GM19023 (cell line): Measurements from ENCODE around the gene EPHA1.

Experiments used
- ATAC-seq: cut with Tn5 transposase; IDR thresholded peaks from one replicate; pipeline ENCODE4 v1.9.1; 2021; ENCODE audit warnings: mild to moderate bottlenecking, moderate library complexity; ENCODE audit not compliant: unreplicated experiment

The EPHA1 gene

GRCh38 chr7:143375298-143376034 lies 33.2 kb downstream of the EPHA1 start:
- no peak for ATAC-seq

GRCh38 chr7:143374561-143374960 lies 34.1 kb downstream of the EPHA1 start:
- ATAC-seq: no peak

- ATAC-seq: no peak
These were observed 35.3 kb downstream of the EPHA1 start for GRCh38 chr7:143373255-143373794.

GRCh38 chr7:143372070-143372469 lies 36.6 kb downstream of the EPHA1 start:
- no peak for ATAC-seq

DNA sequence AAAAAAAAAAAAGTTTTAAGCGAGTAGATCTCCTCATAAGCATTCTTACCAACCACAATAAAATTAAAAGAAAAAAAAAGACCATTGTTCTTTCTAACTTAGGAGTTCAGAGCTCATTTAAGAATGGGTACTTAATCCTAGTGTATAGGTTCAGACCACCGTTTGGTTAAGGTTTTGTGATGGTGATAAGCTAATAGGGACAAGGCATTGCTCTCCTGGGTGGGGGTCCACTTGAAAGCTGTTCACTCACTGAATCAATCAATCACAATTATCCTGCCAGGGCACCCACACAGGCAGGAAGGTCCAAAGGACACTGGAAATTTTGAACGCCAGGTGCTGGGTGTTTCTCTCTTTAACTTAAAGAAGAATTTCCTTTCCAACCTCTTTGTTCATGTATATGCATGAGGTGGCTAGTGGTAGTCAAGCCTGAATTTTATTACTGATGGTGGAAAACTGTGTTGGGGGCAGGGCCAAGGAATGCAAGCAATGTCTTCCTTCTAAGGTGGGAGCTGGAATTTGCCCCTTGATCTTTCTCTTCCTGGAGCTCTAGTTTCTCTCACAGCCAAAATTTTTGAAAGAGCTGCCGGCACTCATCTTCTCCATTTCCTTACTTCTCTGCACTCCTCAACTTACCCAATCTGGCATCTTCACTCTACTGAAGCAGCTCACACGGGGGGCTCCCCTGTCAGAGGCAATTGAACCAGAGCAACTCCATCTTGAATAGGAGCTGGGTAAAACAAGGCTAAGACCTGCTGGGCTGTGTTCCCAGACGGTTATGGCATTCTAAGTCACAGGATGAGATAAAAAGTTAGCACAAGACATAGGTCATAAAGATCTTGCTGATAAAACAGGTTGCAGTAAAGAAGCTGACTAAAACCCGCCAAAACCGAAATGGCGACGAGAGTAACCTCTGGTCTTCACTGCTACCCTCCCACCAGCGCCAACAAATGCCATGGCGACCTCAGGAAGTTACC lies 38.7 kb downstream of the EPHA1 start:
- ATAC-seq: no peak

DNA sequence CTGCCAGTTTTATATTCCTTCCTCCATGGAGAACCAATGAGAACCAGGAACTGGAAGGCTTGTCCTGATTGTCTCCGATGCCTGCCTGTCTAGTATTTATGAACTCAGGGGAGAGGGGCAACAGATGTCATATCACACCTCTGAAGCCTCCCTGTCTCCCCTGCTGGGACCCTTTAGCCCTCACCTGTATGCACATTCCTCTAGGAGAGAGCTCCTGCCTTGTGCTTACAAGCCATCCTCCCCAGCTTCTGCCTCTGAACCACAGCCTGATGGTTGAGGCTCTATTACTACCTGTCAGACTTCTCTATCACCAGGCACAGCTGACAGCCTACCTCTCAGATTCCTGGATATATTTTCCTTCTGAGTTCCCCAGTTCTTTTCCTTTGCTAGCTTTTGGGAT lies 40.3 kb downstream of the EPHA1 start:
- ATAC-seq: no peak

DNA sequence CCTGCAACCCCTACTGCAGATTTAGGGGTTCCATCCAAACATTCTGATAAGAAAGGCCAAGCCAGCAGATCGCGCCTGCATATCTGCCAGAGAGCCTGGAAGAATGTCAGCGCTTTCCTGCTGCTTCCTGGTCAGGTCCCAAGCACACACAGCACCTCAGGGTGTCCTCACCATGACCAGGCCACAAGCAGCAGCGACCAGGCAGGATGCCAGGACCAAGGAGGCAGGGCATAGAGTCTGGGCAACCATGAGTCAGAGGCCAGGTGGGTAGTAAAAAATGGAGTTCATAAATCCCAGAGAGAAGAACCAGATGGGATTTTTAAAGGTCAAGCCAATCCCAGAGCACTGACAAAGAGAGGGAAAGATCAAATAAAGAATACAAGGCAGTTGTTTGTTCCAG lies 40.7 kb downstream of the EPHA1 start:
- no peak for ATAC-seq

DNA sequence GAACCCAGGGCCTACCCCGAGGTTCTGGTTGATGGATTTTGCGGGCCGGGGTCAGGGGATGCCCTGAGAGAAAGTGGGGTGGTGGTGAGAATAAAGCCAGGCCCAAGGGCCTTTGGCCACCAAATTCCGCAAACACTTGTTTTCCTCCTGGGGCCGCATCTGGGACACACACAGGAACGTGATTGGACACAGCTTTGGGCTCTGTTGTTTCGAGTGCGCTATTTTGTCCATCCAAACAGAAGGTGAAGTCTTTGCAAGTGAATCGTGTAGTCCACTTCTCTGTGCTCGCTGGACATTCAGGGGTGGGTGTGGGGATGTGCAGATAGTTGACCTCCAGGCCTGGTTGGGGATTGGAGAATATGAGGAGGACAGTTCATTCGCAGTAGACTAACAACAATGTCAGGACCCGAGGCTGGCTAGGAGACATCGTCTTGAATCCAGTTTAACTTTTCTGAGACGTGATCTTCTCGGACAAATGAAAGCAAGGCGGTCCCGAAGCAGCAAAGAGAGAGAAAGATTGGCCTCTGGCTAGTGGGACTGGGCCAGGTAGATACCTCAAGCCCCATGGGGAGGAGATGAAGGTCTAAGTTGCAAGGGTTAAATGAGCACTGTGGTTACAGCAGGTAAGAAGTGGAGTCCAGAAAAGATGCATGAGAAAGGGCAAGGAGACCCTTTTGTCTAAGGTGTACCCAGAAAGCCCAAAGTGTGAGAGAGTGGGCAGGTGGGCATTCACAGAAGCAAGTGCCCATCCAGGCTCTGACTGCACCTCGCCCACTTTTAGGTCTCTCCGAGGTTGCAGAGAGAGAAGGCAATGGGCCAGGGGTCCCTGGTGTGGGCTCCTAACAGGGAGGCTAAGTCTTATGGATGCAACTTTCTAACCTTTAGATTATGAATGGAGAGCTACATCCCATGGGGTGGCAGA lies 45.4 kb downstream of the EPHA1 start:
- ATAC-seq: no peak

GRCh38 chr7:143362131-143363015 lies 46.3 kb downstream of the EPHA1 start, which contains the start of gene FAM131B:
Gene FAM131B, minus strand, starts transcription at chr7:143362713. Its CDS starts 110 bp downstream, at chr7:143362603.
- ATAC-seq: no peak

- ATAC-seq: no peak
These were observed 47.0 kb downstream of the EPHA1 start for GRCh38 chr7:143361552-143362130.

- no peak for ATAC-seq
These were observed 47.7 kb downstream of the EPHA1 start for GRCh38 chr7:143360788-143361551.

DNA sequence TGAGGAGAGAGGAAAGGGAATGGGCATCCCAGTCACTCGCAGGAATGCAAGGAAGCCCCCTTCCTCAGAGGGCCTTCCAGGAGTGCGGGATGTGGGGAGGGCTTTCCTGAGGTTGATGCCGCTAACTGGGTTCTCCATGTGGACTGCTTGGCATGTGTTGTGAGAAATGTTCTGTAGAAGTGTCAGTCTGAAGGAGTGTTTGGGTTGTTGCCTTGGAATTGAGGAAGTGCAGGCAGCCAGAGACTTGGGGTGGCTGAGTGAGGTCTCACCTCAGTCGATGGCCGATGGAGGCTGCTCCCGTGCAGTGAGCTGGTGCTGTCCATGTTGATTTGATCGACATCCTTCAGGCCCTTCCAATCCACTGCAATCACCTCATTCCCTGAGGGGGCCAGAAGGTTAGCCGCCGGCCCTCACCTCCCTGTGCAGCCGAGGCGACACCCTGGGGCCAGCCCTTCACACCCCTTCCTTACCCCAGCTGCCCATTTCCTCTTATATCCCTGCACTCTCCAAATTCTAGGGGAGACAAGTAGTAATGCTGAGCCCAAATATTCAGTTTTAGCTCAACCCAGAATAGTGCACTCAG lies 48.8 kb downstream of the EPHA1 start:
- no peak for ATAC-seq

- ATAC-seq: no peak
These were observed 50.0 kb downstream of the EPHA1 start for GRCh38 chr7:143358626-143359025.

GRCh38 chr7:143356414-143357050 lies 52.1 kb downstream of the EPHA1 start:
- no peak for ATAC-seq

DNA sequence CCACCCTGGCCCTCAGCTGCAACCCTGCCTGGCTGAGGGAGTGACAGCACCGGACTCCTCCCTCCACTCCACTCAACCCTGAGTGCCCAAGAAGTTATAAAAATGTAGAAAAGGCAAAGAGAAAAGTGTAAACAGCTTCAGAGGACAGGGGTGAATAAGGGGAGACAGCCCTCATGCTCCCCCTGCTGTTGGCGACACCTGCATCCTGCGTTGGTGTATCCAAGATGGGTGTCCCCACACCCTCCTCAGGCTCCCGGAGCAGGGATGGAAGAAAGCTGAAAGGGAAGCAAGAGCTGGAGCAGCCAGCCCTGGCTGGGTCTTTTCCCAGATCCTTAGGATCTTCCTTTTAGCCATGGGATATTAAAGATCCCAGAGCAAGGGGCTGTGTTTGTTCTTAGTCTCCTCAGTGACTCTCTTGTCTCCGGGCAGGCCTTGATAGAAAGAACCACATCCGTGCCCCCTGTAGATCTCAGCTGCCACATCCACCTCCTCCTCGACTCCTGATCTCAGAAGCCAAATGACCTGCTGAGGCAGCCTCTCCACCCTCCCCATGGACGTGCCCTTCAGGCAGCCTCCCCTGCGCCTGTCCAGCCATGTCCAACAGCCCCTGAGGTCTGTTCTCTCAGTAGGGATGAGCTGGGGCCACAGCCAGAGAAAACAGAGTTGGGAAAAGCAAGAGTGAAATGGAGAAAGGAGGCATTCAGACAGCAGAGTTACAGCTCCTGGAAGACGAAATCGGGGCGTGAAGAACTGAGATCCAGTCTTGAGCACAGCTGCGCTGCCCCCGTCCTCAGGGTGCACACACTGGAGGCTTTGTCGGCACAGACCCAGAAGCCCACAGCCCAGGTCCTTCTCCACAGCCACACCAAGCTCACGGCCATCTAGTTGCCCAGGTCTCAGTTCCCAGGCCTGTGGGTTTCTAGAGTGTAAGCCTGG lies 52.9 kb downstream of the EPHA1 start:
- no peak for ATAC-seq

DNA sequence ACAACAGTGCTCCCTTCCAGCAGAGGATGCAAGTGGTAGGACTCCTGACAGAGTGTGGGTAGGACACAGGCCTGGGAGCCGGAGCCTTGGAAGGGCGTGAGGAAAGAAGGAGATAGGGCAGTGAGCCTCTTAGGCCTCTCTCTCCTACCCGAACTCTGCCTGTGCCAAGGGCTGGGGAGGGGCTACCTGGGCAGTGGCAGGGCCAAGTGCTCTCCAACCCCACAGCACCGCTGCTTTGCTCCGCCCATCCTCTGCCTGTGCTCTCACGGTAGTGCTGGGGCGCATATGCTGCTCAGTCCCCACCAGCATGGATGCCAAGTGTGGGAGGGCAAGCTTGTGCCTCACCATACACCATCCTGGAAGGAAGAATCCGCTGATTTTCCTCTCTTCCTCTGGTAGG lies 53.7 kb downstream of the EPHA1 start:
- no peak for ATAC-seq
